ENCODE measurements around the gene PLPP6. TPM values are rescaled to one million over a fixed set of nuclear protein-coding genes. Genes with fewer than 3 reads are reported as not detected.

PLPP6 gene
- total and polyA plus RNA-seq, 2 of the 8 experiments (the other 6 are each of a cell fraction or from before 2014, with no cell fraction given), result 11.8 to 13.3 TPM

DNA sequence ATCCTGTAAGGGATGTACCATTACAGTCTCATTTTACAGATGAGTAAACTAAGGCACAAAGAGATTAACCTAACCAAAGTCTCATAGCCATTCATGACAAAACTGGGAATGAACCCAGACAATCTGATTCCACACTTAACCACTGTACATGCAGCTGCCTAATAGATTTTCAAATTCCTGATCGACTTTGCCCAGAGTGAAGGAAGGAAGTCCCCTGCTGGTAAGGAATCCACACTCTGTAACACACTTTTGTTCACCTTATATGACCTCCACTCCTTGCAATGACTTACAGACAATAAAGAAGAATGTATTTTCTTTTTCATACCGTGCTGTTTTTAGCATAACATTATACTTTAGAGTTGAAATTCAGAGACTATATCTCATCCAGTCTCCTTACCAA is 31.3 kb upstream of the PLPP6 start:
- Histone ChIP-seq H3K18ac (ENCODE audit: extremely low read depth, low read length) (no peak overlapping the region), H4K5ac (ENCODE audit: insufficient read length, low read depth, low read length) (no peak overlapping the region), H4K91ac (replicated peaks; ENCODE audit: insufficient read length, low read length) (no peak overlapping the region), H2BK120ac (replicated peaks; ENCODE audit: low read depth, low read length) (no peak overlapping the region), H3K36me3 (ENCODE audit: control insufficient read depth in 2 of 4, insufficient read depth in 4 of 4, low read length in 3 of 4) (no peaks in the 10 kb centered on the region), H2AK5ac (ENCODE audit: low read depth, low read length) (no peak overlapping the region), H4K8ac (ENCODE audit: extremely low read depth, insufficient read depth, low read length) (no peak overlapping the region), H3K79me2 (ENCODE audit: control insufficient read depth in 1 of 2, insufficient read depth in 2 of 2, low read length in 2 of 2) (no peaks in the 10 kb centered on the region), H3K23me2 (ENCODE audit: low read depth, low read length) (no peaks in the 10 kb centered on the region), H2AFZ (ENCODE audit: low read length) (no peak overlapping the region), H2BK20ac (ENCODE audit: low read length) (no peak overlapping the region), H4K20me1 (replicated peaks in 1 of 2; ENCODE audit: control insufficient read depth in 1 of 2, insufficient read depth in 2 of 2, low read length in 2 of 2) (no peaks in the 10 kb centered on the region), H2BK12ac (ENCODE audit: low read depth, low read length) (no peak overlapping the region), H3K4me1 (replicated peaks in 1 of 4; ENCODE audit: control insufficient read depth in 3 of 4, insufficient read depth in 4 of 4, low read length in 3 of 4) (peaks cover 0 to 8% (median 0%) of the 10 kb centered on the region in 4 experiments; a peak in 3 of 7 replicates), H3K79me1 (ENCODE audit: low read depth, low read length) (no peaks in the 10 kb centered on the region), H3K27me3 (replicated peaks in 1 of 4; ENCODE audit: control insufficient read depth in 3 of 4, extremely low read depth in 1 of 4, insufficient read depth in 3 of 4, low read length in 3 of 4) (no peaks in the 10 kb centered on the region), H3K14ac (ENCODE audit: insufficient read length) (no peak overlapping the region), H3K4me2 (ENCODE audit: insufficient read depth in 1 of 2, low read depth in 2 of 2, low read length in 2 of 2) (no peak overlapping the region), H3K23ac (ENCODE audit: insufficient read length) (no peak overlapping the region), H3K56ac (replicated peaks; ENCODE audit: insufficient read length, low read depth, low read length) (no peak overlapping the region), H3K9ac (replicated peaks in 1 of 4; ENCODE audit: extremely low read depth in 1 of 4, low read depth in 3 of 4, low read length in 3 of 4) (no peak overlapping the region), H3K4me3 (ENCODE audit: extremely low read depth in 1 of 4, insufficient read depth in 2 of 4, low read depth in 3 of 4, low read length in 4 of 4) (no peak overlapping the region), H2BK5ac (ENCODE audit: low read depth, low read length) (no peak overlapping the region), H3K9me3 (ENCODE audit: insufficient read depth in 2 of 2, low read depth in 1 of 2, low read length in 1 of 2) (no peaks in the 10 kb centered on the region), H3K4ac (replicated peaks; ENCODE audit: insufficient read length, low read depth, low read length) (no peak overlapping the region), H2BK15ac (ENCODE audit: low read length) (no peak overlapping the region), H3K27ac (ENCODE audit: low read depth, low read length) (no peak overlapping the region)
- 26% methylated on average over 2 of the region's 2 CpGs; no CpG with 5 or more reads in 1 of the 2 experiments for WGBS, 2 experiments (ENCODE audit: extremely low coverage in 1 of 2, insufficient coverage in 1 of 2, insufficient read length in 1 of 2, insufficient replicate concordance in 2 of 2, low coverage in 1 of 2, low lambda C conversion rate in 2 of 2, missing lambda C conversion rate in 1 of 2)
- ChIA-PET POLR2A (ENCODE audit: partially characterized antibody) (no interaction called here), CTCF (ENCODE audit: partially characterized antibody) (interaction anchor here (0.9 to 1.3 kb wide), 2 partner anchors 27 to 43 kb away, joined by 3 read pairs; no protein-coding TSS in a partner anchor)
- FAIRE-seq (no peak), DNase-seq (ENCODE audit: low read depth in 1 of 2, low spot score in 2 of 2) (no peak)
- TF ChIP-seq NANOG (IDR thresholded peaks at IDR 0.05; ENCODE audit: insufficient read depth, low read depth, low read length, poor library complexity, severe bottlenecking), result no peak
- no peak for TF ChIP-seq MAFK (IDR thresholded peaks at IDR 0.05; ENCODE audit: low read depth, low read length)
- no peak for TF ChIP-seq SAP30 (IDR thresholded peaks at IDR 0.05; ENCODE audit: insufficient read depth, insufficient replicate concordance, low read length)
- TF ChIP-seq BCL11A (IDR thresholded peaks at IDR 0.05; ENCODE audit: low read depth in 2 of 2, low read length in 2 of 2), result no peak
- no peak for TF ChIP-seq SP2 (IDR thresholded peaks at IDR 0.05; ENCODE audit: low read length)
- TF ChIP-seq, protein P1, sequence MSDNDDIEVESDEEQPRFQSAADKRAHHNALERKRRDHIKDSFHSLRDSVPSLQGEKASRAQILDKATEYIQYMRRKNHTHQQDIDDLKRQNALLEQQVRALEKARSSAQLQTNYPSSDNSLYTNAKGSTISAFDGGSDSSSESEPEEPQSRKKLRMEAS (IDR thresholded peaks at IDR 0.05), result no peak
- no peak for TF ChIP-seq CHD2 (IDR thresholded peaks at IDR 0.05; ENCODE audit: low read length)
- no peak for TF ChIP-seq NRF1 (IDR thresholded peaks at IDR 0.05; ENCODE audit: low read depth, low read length)
- TF ChIP-seq SP1 (IDR thresholded peaks at IDR 0.05; ENCODE audit: low read depth, low read length), result no peak
- TF ChIP-seq GTF2F1 (IDR thresholded peaks at IDR 0.05; ENCODE audit: borderline replicate concordance, low read depth, low read length), result no peak
- TF ChIP-seq SUZ12 (IDR thresholded peaks at IDR 0.05; ENCODE audit: low read length), result no peak
- TF ChIP-seq POLR2AphosphoS5 (IDR thresholded peaks at IDR 0.05; ENCODE audit: low read depth, low read length), result no peak
- no peak for TF ChIP-seq RXRA (IDR thresholded peaks at IDR 0.05; ENCODE audit: insufficient read depth, low read depth, low read length)
- TF ChIP-seq CBX5 (IDR thresholded peaks at IDR 0.05; ENCODE audit: low read depth, low read length), result no peak
- TF ChIP-seq CTBP2 (IDR thresholded peaks at IDR 0.05; ENCODE audit: borderline replicate concordance, insufficient read depth, insufficient read length, low read length), result no peak

All from H1 (cell line).